GM19324 (cell line): ENCODE results near the gene CDC25C.

Experiments used
- ATAC-seq: cut with Tn5 transposase; IDR thresholded peaks from one replicate; pipeline ENCODE4 v1.9.1; 2021; ENCODE audit warnings: mild to moderate bottlenecking, moderate library complexity; ENCODE audit not compliant: unreplicated experiment, low FRiP score

The CDC25C gene

GRCh38 chr5:138240650-138241385, 90.8 kb downstream of the CDC25C start:
- ATAC-seq = no peak

GRCh38 chr5:138238034-138238433, 93.6 kb downstream of the CDC25C start:
- no peak for ATAC-seq
